ENCODE data around the gene DBT. TPM values are rescaled to one million over a fixed set of nuclear protein-coding genes. Genes with fewer than 3 reads are reported as not detected.
"Not testable (repeated sequence)": the region's sequence is repeated elsewhere in the genome, so short reads cannot be mapped to it uniquely, and the experiment has no call there.

DBT gene
- total RNA-seq, 6 donors from 2014 or later: 4.4 to 17.1 (median 9.8) TPM

DNA sequence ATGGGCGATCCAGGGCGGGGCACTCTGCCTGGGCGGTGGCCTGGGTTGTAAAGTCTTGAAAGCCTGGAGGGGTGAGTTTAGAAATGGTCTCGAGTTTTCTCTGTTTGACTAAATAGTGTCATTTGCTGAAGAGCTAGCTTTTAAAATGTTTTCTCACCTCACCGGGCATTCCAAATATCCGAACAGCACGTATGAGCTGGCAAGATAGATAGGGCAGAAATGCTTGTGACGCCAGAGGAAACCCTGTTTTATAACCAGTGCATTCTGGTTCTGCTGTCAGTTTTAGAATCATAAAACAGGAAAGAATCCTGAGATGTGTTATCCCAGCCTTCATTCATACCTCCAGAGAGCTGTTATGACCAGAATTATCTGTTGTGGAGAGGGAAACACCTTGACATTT, 17.1 kb upstream of the DBT start:
- peak; percentile 53 to 59 for ATAC-seq (ENCODE audit: low FRiP score in 2 of 2)
- H3K27ac ChIP-seq: peak overlapping the region; percentile 83 to 93 (median 90)
- 0 to 6% methylated on average over 8 of the region's 8 CpGs for WGBS, 2 donors

DNA sequence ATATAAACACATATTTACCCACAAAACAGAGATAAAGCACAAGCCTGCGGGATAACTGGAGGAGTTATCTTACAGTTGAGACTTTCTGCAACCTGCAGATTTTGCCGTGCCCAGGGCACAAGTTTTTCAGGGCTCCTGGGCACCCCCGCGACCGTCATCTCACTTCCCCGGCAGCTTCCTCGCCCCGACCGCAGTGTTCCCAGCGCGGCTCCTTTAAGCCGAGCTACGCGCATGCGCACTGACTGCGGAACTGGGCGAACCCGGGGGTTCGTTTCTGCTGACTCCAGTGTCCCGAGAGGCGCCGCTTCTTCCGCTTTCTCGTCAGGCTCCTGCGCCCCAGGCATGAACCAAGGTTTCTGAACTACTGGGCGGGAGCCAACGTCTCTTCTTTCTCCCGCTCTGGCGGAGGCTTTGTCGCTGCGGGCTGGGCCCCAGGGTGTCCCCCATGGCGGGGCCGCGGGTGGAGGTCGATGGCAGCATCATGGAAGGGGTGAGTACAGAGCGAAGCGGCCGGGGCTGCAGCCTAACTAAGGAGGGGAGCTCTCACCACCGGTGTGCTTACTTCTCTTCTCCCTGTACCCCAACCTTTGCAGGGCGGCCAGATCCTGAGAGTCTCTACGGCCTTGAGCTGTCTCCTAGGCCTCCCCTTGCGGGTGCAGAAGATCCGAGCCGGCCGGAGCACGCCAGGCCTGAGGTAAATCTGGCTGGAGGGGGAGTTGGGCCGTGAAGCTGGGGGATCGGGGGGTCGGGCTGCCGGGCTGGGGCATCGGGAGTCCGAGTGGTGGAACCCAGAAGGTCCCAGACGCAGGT, 16.5 kb upstream of the DBT start, which contains the start of gene RTCA:
RTCA (plus strand) TSS at position 286 of the 810 bp plus-strand sequence; CDS start at position 446, 160 bp downstream.
- H3K4me3 ChIP-seq: peak within 1 kb of the TSS; percentile 72 to 99 (median 88)
- no peaks in the 10 kb centered on the region for H3K9me3 ChIP-seq
- 0 to 20% methylated on average over 1 to 42 of the region's 53 CpGs for WGBS, 2 donors
- H3K4me1 ChIP-seq: peaks cover 14 to 42% (median 29%) of the 10 kb centered on the region in 4 donors
- no peaks in the 10 kb centered on the region for H3K27me3 ChIP-seq
- DNase-seq (peak; percentile 95 to 98), ATAC-seq (ENCODE audit: low FRiP score in 2 of 2) (peak; percentile 98 to 100)
- H3K27ac ChIP-seq: peak within 1 kb of the TSS; percentile 83 to 93 (median 90)
- TF ChIP-seq POLR2AphosphoS5 (IDR thresholded peaks at IDR 0.05): peak; percentile 74 to 91
- peak in 1 of 4 donors; percentile 26 for TF ChIP-seq EP300 (IDR thresholded peaks at IDR 0.05)
- TF ChIP-seq, protein P1, sequence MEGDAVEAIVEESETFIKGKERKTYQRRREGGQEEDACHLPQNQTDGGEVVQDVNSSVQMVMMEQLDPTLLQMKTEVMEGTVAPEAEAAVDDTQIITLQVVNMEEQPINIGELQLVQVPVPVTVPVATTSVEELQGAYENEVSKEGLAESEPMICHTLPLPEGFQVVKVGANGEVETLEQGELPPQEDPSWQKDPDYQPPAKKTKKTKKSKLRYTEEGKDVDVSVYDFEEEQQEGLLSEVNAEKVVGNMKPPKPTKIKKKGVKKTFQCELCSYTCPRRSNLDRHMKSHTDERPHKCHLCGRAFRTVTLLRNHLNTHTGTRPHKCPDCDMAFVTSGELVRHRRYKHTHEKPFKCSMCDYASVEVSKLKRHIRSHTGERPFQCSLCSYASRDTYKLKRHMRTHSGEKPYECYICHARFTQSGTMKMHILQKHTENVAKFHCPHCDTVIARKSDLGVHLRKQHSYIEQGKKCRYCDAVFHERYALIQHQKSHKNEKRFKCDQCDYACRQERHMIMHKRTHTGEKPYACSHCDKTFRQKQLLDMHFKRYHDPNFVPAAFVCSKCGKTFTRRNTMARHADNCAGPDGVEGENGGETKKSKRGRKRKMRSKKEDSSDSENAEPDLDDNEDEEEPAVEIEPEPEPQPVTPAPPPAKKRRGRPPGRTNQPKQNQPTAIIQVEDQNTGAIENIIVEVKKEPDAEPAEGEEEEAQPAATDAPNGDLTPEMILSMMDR (IDR thresholded peaks at IDR 0.05): no peak
- peak in 3 of 4 donors; percentile 41 to 86 (median 84) for TF ChIP-seq POLR2A (IDR thresholded peaks at IDR 0.05)
- H3K36me3 ChIP-seq: peaks cover 5 to 36% (median 25%) of the 10 kb centered on the region in 4 donors

More for the DNA sequence above, 17.1 kb upstream of the DBT start:
- H3K27me3 ChIP-seq: no peaks in the 10 kb centered on the region
- no peak for DNase-seq
- no peaks in the 10 kb centered on the region for H3K9me3 ChIP-seq
- peaks cover 5 to 42% (median 27%) of the 10 kb centered on the region in 4 donors for H3K36me3 ChIP-seq
- H3K4me1 ChIP-seq: peaks cover 14 to 42% (median 29%) of the 10 kb centered on the region in 4 donors
- TF ChIP-seq POLR2A (IDR thresholded peaks at IDR 0.05) (no peak), POLR2AphosphoS5 (IDR thresholded peaks at IDR 0.05) (no peak), EP300 (IDR thresholded peaks at IDR 0.05) (no peak)
- TF ChIP-seq, protein P1 (IDR thresholded peaks at IDR 0.05): no peak
- H3K4me3 ChIP-seq: peak overlapping the region; percentile 72 to 99 (median 88)

DNA sequence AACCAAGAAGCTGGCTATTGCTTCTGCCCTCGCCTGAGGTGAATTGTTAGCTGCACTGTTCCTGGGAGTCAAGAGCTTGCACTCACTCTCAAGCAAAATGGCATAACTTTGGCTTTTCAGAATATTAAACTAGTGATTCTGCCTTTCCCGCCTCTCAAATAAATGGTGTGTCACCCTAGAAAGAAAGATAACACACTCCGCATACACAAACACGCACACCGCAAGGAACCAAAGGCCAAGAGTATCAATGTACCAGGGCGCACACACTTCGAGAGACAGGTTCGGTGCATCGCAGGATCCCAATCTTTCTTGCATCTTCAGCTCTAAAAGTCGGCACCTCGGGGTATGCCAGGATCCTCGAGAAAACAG, 15.9 kb upstream of the DBT start:
- Histone ChIP-seq H3K4me1 (peaks cover 14 to 36% (median 29%) of the 10 kb centered on the region in 4 donors), H3K27me3 (no peaks in the 10 kb centered on the region), H3K36me3 (peaks cover 2 to 30% (median 21%) of the 10 kb centered on the region in 4 donors), H3K27ac (peak overlapping the region; percentile 83 to 93 (median 90)), H3K4me3 (peak overlapping the region; percentile 72 to 99 (median 88)), H3K9me3 (no peaks in the 10 kb centered on the region)
- peak; percentile 45 to 65 for ATAC-seq (ENCODE audit: low FRiP score in 2 of 2)
- 2 to 5% methylated on average over 12 of the region's 12 CpGs for WGBS, 2 donors
- DNase-seq: no peak
- TF ChIP-seq, protein P1 (IDR thresholded peaks at IDR 0.05): no peak
- TF ChIP-seq POLR2AphosphoS5 (IDR thresholded peaks at IDR 0.05): no peak
- TF ChIP-seq EP300 (IDR thresholded peaks at IDR 0.05): no peak

DNA sequence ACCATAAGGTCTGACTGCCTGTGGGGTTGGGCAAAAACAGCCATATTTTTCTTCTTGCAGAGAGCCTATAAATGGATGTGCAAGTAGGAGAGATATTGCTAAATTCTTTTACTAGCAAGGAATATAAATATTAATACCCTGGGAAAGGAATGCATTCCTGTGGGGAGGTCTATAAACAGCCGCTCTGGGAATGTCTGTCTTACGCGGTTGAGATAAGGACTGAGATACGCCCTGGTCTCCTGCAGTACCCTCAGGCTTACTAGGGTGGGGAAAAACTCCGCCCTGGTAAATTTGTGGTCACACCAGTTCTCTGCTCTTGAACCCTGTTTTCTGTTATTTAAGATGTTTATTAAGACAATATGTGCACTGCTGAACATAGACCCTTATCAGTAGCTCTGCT, 14.4 kb upstream of the DBT start:
- WGBS, 2 donors: 95 to 99% methylated on average over 5 of the region's 5 CpGs
- Histone ChIP-seq H3K4me1 (peaks cover 14 to 32% (median 26%) of the 10 kb centered on the region in 4 donors), H3K36me3 (peaks cover 0 to 15% (median 14%) of the 10 kb centered on the region in 4 donors)
- H3K27ac ChIP-seq; ATAC-seq (ENCODE audit: low FRiP score in 2 of 2); H3K4me3 ChIP-seq; H3K27me3 ChIP-seq; H3K9me3 ChIP-seq; DNase-seq: not testable (repeated sequence)

DNA sequence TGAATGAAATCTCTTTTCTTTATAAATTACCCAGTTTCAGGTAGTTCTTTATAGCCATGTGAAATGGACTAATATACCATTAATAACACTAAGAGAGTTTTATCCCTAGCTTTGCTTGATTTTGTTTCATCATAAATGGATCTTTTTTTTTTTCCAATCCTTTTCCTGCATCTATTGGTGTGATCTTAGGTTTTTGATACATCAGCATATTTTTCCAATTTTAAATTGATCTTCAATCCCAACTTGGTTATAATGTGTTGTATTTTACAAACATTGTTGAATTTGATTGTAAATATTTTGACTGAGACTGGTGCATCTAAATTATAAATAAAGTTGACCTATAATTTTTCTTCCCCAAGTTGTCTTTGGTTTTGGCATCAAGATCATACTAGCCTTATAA, 12.1 kb upstream of the DBT start:
- ATAC-seq (ENCODE audit: low FRiP score in 2 of 2) (no peak), DNase-seq (no peak)
- Histone ChIP-seq H3K36me3 (no peaks in the 10 kb centered on the region), H3K27me3 (no peaks in the 10 kb centered on the region), H3K4me1 (peaks cover 3 to 8% (median 5%) of the 10 kb centered on the region in 4 donors), H3K4me3 (no peak overlapping the region), H3K27ac (no peak overlapping the region), H3K9me3 (no peaks in the 10 kb centered on the region)
- TF ChIP-seq, protein P1 (IDR thresholded peaks at IDR 0.05): no peak
- TF ChIP-seq POLR2AphosphoS5 (IDR thresholded peaks at IDR 0.05) (no peak), EP300 (IDR thresholded peaks at IDR 0.05) (no peak), POLR2A (IDR thresholded peaks at IDR 0.05) (no peak)

DNA sequence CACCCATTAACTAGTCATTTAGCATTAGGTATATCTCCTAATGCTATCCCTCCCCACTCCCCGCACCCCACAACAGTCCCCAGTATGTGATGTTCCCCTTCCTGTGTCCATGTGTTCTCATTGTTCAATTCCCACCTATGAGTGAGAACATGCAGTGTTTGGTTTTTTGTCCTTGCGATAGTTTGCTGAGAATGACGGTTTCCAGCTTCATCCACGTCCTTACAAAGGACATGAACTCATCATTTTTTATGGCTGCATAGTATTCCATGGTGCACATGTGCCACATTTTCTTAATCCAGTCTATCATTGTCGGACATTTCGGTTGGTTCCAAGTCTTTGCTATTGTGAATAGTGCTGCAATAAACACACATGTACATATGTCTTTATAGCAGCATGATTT, 8.8 kb upstream of the DBT start:
- not testable (repeated sequence) for H3K9me3 ChIP-seq; H3K4me1 ChIP-seq; H3K27ac ChIP-seq; H3K27me3 ChIP-seq; H3K4me3 ChIP-seq; DNase-seq; ATAC-seq (ENCODE audit: low FRiP score in 2 of 2); H3K36me3 ChIP-seq
- WGBS, 2 donors: 79 to 83% methylated on average over 6 of the region's 6 CpGs

DNA sequence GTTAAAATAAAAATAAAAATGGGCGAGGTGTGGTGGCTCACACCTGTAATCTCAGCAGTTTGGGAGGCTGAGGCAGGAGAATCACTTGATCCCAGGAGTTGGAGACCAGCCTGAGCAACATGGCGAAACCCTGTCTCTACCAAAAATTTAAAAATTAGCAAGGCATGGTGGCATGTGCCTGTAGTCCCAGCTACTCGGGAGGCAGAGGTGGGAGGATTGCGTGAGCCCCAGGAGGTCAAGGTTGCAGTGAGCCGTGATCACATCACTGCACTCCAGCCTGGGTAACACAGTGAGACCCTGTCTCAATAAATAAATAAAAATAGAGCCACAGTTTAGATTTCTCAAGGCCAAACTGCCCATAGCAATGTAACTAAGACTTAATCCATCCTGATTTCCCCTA, 6.6 kb upstream of the DBT start:
- H3K27me3 ChIP-seq; H3K9me3 ChIP-seq; ATAC-seq (ENCODE audit: low FRiP score in 2 of 2); H3K36me3 ChIP-seq; H3K4me1 ChIP-seq; H3K4me3 ChIP-seq; DNase-seq; H3K27ac ChIP-seq: not testable (repeated sequence)
- 89 to 91% methylated on average over 5 of the region's 5 CpGs for WGBS, 2 donors
